PC-3 (cell line): Measurements from ENCODE around the gene CEBPA. TPM values are rescaled to one million over a fixed set of nuclear protein-coding genes. Genes with fewer than 3 reads are reported as not detected.
A peak's percentile ranks its signal among the peaks of the same experiment; 100 is the strongest.

Experiments used
- ATAC-seq: fragments of 200-7000 bp; cut with Tn5 transposase; 2 replicates; pipeline ENCODE4 v1.9.1; 2020; ENCODE audit warnings: mild to moderate bottlenecking, moderate library complexity
- BruUV-seq: library from RNA; stranded (reverse); fragments of 400-500 nt; replicated peaks from 2 replicates; lab custom pipeline; 2021; lab: Mats Ljungman, UMichigan
- CTCF ChIA-PET: fragments of 300-600 bp; sonication (Branson Sonifier 250); formaldehyde crosslinking; loops from one replicate; lab custom pipeline; 2022; ENCODE audit warnings: antibody characterized with exemption; lab: Charles Lee
- POLR2A ChIA-PET: fragments of 300-600 bp; sonication (Branson Sonifier 250); formaldehyde crosslinking; loops from one replicate; lab custom pipeline; 2022; ENCODE audit warnings: antibody characterized with exemption; ENCODE audit not compliant: unreplicated experiment; lab: Charles Lee
- DNase-seq: peaks from one replicate; pipeline ENCODE4 v3.0.0-alpha.2; 2015
- H2AFZ ChIP-seq: fragments of 300-600 bp; sonication (generic); 2 replicates; pipeline ENCODE4 v1.6.0; 2016; ENCODE audit warnings: antibody characterized with exemption, low read length
- H3F3A ChIP-seq: fragments of 300-600 bp; sonication (generic); one replicate; pipeline ENCODE4 v1.6.0; 2017; ENCODE audit warnings: antibody characterized with exemption, low read length, control low read depth, mild to moderate bottlenecking; ENCODE audit not compliant: unreplicated experiment
- H3K27ac ChIP-seq: fragments of 300-600 bp; sonication (generic); 2 replicates; pipeline ENCODE4 v1.5.1; 2016; ENCODE audit warnings: mild to moderate bottlenecking, low read length
- H3K27me3 ChIP-seq: fragments of 300-600 bp; sonication (generic); 2 replicates; pipeline ENCODE4 v1.6.1; 2016; ENCODE audit warnings: low read length, mixed read lengths
- H3K36me3 ChIP-seq: fragments of 300-600 bp; sonication (generic); 2 replicates; pipeline ENCODE4 v1.6.1; 2016; ENCODE audit warnings: low read depth, mixed run types, low read length, mixed read lengths
- H3K4me1 ChIP-seq: fragments of 300-600 bp; sonication (generic); 2 replicates; pipeline ENCODE4 v1.5.1; 2016; ENCODE audit warnings: low read length; ENCODE audit not compliant: insufficient read depth
- H3K4me2 ChIP-seq: fragments of 300-600 bp; sonication (generic); 2 replicates; pipeline ENCODE4 v1.6.0; 2016; ENCODE audit warnings: low read length
- H3K4me3 ChIP-seq: fragments of 300-600 bp; sonication (generic); 2 replicates; pipeline ENCODE4 v1.5.1; 2016; ENCODE audit warnings: mild to moderate bottlenecking, low read length, mixed read lengths
- H3K79me2 ChIP-seq: fragments of 300-600 bp; sonication (generic); 2 replicates; pipeline ENCODE4 v1.6.1; 2017; ENCODE audit warnings: low read length, mixed read lengths
- H3K9ac ChIP-seq: fragments of 300-600 bp; sonication (generic); 2 replicates; pipeline ENCODE4 v1.6.0; 2016; ENCODE audit warnings: mild to moderate bottlenecking, low read length
- H3K9me2 ChIP-seq: fragments of 300-600 bp; sonication (generic); replicated peaks from 2 replicates; pipeline ENCODE4 v1.6.1; 2016; ENCODE audit warnings: mixed run types, low read length, mixed read lengths
- H3K9me3 ChIP-seq: fragments of 300-600 bp; sonication (generic); 2 replicates; pipeline ENCODE4 v1.6.1; 2016; ENCODE audit warnings: low read length, mixed read lengths
- H4K20me1 ChIP-seq: fragments of 300-600 bp; sonication (generic); 2 replicates; pipeline ENCODE4 v1.6.1; 2016; ENCODE audit warnings: low read length, mixed read lengths
- EZH2 ChIP-seq: fragments of 300-600 bp; sonication (generic); IDR thresholded peaks from one replicate; pipeline ENCODE4 v1.6.1; 2017; ENCODE audit warnings: antibody characterized with exemption, mild to moderate bottlenecking, low read length; ENCODE audit not compliant: unreplicated experiment
- EZH2phosphoT487 ChIP-seq: fragments of 300-600 bp; sonication (generic); IDR thresholded peaks from 2 replicates; pipeline ENCODE4 v1.6.1; 2018; ENCODE audit warnings: mild to moderate bottlenecking, antibody characterized with exemption, low read length, borderline replicate concordance
- intact Hi-C: fragments of 100-400 bp; cut with micrococcal nuclease; formaldehyde crosslinking; loops from 2 replicates; pipeline ENCODE4 v1.9.0; 2023
- total RNA-seq: library from RNA; depleted of rRNA; stranded (reverse); fragments of >200 nt; gene quantifications from 2 replicates; pipeline ENCODE4 v1.2.3, GENCODE V29; 2014
- TF ChIP-seq, protein P1 (sequence below): fragments of 300-600 bp; sonication (generic); conservative IDR thresholded peaks from 2 replicates; pipeline ENCODE4 v1.5.1; 2017; ENCODE audit warnings: antibody characterized with exemption, low read depth, mild to moderate bottlenecking, low read length

Gene CEBPA
- total RNA-seq, 1 experiment from 2014 or later: 2.9 TPM

DNA sequence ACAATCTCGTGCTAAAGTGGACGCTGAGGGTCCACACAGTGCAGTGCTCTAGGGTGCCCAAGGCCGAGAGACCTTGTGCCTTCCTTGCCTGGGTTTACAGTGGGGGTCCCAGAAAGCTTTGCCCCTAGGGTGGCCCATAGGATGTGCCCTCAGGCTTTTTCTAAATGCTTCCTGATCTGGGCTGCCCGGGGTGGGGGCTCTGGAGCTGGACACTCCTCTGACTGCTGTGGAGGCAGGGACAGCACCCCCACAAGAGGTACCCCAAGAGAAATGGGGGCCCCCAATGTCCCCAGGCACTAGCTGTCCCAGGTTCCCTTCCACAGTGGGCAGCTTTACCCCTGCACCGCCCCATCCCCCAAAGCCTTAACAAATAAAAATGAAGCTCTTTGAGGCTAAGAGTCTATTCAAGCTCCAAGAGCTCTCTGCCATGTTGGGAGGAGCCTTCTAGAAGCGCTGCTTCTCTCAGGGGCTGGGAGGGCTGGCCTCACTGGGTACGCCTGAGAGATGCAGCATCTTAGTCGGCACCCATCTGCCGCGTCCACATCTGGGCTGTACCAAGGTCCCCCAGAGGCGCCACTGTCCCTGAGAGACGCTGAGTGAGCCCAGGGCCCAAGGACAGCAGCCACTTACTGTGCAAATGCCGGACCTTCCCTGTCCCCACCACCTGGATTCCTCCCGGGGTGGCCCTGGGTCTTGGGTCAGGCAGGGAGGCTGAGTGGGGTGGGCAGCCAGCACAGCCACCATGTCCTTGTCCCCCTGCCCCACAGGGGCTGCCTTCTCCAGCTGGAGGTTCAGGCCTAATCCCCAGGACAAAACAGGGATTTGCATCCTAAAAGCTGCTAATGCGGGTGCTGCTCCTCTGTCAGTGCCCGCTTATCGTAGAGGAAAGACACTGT lies 27.4 kb downstream of the CEBPA start:
- Histone ChIP-seq H3K4me1 (peaks cover 11% of the 10 kb centered on the region), H3K9me3 (no peaks in the 10 kb centered on the region), H3K27me3 (no peaks in the 10 kb centered on the region), H3K36me3 (no peaks in the 10 kb centered on the region), H3F3A (no peaks in the 10 kb centered on the region), H4K20me1 (no peaks in the 10 kb centered on the region), H2AFZ (peak overlapping the region; percentile 45; the same call in 1 of the 2 replicates), H3K9ac (no peak overlapping the region), H3K79me2 (no peaks in the 10 kb centered on the region), H3K4me2 (peak overlapping the region; percentile 41), H3K27ac (no peak overlapping the region), H3K9me2 (no peaks in the 10 kb centered on the region), H3K4me3 (no peak overlapping the region)
- CTCF ChIA-PET: no interaction called here
- BruUV-seq: no TSS peak
- TF ChIP-seq, protein P1, sequence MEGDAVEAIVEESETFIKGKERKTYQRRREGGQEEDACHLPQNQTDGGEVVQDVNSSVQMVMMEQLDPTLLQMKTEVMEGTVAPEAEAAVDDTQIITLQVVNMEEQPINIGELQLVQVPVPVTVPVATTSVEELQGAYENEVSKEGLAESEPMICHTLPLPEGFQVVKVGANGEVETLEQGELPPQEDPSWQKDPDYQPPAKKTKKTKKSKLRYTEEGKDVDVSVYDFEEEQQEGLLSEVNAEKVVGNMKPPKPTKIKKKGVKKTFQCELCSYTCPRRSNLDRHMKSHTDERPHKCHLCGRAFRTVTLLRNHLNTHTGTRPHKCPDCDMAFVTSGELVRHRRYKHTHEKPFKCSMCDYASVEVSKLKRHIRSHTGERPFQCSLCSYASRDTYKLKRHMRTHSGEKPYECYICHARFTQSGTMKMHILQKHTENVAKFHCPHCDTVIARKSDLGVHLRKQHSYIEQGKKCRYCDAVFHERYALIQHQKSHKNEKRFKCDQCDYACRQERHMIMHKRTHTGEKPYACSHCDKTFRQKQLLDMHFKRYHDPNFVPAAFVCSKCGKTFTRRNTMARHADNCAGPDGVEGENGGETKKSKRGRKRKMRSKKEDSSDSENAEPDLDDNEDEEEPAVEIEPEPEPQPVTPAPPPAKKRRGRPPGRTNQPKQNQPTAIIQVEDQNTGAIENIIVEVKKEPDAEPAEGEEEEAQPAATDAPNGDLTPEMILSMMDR: no peak
- TF ChIP-seq EZH2: no peak
- no peak for TF ChIP-seq EZH2phosphoT487
- DNase-seq (no peak), ATAC-seq (no peak)
- POLR2A ChIA-PET: no interaction called here
- intact Hi-C loops: no loop called here

DNA sequence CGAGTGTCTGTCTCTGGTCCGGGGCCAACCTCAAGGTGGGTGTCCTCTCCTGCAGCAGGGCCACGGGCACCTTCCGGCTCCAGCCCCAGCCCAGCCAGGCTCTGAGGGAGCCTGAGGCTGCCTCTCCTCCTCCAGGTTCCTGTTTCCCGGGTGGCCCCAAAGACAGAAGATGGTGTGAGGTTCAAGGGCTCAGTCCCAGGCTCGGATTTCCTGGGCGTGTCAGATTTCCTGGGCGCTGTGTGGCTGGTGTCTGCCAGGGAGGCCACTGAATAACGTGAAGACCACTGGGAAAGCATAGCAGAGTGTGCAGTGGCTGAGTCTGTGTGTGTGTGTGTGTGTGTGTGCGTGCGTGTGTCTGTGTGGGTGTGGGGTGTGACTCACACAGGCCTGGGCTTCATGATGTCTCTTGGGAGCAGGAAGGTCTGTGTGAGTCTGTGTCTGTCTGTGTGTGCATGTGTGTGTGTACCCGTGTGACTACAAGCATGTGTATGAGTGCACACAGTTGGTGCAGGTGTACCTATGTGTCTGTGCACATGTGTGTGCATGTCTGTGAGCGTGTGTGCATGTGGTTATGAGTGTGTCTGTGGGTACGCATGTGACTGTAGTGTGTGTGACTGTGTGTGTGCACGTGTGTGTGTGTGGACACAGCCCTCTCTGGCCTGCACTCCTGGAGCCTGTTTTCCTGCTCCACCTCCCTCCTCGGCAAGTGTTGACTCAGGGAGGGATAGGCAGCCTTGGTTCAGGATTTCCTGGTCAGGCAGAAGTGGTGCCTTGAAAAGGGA lies 28.3 kb downstream of the CEBPA start:
- intact Hi-C loops: no loop called here
- H3K9ac ChIP-seq: no peak overlapping the region
- H3K4me2 ChIP-seq: peak overlapping the region; percentile 41
- no peaks in the 10 kb centered on the region for H3K27me3 ChIP-seq
- CTCF ChIA-PET: no interaction called here
- peaks cover 11% of the 10 kb centered on the region for H3K4me1 ChIP-seq
- H3K79me2 ChIP-seq: no peaks in the 10 kb centered on the region
- no peak overlapping the region for H3K4me3 ChIP-seq
- ATAC-seq (peak; percentile 87), DNase-seq (peak; percentile 35)
- no peaks in the 10 kb centered on the region for H4K20me1 ChIP-seq
- no peaks in the 10 kb centered on the region for H3K9me3 ChIP-seq
- H2AFZ ChIP-seq: peak overlapping the region; percentile 45; the same call in 1 of the 2 replicates
- TF ChIP-seq, protein P1: no peak
- no peak for TF ChIP-seq EZH2
- H3K27ac ChIP-seq: no peak overlapping the region
- no TSS peak for BruUV-seq
- POLR2A ChIA-PET: no interaction called here
- no peaks in the 10 kb centered on the region for H3K9me2 ChIP-seq
- no peaks in the 10 kb centered on the region for H3F3A ChIP-seq
- H3K36me3 ChIP-seq: no peaks in the 10 kb centered on the region
